GM20000 (cell line): Measurements from ENCODE around the gene ATG101.

Source experiments
- DNase-seq: peaks from one replicate; pipeline ENCODE4 v3.0.0; 2012; ENCODE audit warnings: low spot score
- TF ChIP-seq, protein P1 (sequence below): IDR thresholded peaks from 2 replicates; pipeline ENCODE4 v1.5.1; 2012; ENCODE audit warnings: mild to moderate bottlenecking, control low read depth; ENCODE audit errors: extremely low read depth, missing control alignments

Gene ATG101

GRCh38 chr12:52062167-52063081, 7.4 kb upstream of the ATG101 start:
- TF ChIP-seq, protein P1, sequence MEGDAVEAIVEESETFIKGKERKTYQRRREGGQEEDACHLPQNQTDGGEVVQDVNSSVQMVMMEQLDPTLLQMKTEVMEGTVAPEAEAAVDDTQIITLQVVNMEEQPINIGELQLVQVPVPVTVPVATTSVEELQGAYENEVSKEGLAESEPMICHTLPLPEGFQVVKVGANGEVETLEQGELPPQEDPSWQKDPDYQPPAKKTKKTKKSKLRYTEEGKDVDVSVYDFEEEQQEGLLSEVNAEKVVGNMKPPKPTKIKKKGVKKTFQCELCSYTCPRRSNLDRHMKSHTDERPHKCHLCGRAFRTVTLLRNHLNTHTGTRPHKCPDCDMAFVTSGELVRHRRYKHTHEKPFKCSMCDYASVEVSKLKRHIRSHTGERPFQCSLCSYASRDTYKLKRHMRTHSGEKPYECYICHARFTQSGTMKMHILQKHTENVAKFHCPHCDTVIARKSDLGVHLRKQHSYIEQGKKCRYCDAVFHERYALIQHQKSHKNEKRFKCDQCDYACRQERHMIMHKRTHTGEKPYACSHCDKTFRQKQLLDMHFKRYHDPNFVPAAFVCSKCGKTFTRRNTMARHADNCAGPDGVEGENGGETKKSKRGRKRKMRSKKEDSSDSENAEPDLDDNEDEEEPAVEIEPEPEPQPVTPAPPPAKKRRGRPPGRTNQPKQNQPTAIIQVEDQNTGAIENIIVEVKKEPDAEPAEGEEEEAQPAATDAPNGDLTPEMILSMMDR: no peak
- DNase-seq: no peak

GRCh38 chr12:52063082-52063924, 6.5 kb upstream of the ATG101 start:
- TF ChIP-seq, protein P1: no peak
- DNase-seq: no peak

GRCh38 chr12:52063981-52064649, 5.7 kb upstream of the ATG101 start:
- TF ChIP-seq, protein P1: no peak
- DNase-seq: no peak

DNA sequence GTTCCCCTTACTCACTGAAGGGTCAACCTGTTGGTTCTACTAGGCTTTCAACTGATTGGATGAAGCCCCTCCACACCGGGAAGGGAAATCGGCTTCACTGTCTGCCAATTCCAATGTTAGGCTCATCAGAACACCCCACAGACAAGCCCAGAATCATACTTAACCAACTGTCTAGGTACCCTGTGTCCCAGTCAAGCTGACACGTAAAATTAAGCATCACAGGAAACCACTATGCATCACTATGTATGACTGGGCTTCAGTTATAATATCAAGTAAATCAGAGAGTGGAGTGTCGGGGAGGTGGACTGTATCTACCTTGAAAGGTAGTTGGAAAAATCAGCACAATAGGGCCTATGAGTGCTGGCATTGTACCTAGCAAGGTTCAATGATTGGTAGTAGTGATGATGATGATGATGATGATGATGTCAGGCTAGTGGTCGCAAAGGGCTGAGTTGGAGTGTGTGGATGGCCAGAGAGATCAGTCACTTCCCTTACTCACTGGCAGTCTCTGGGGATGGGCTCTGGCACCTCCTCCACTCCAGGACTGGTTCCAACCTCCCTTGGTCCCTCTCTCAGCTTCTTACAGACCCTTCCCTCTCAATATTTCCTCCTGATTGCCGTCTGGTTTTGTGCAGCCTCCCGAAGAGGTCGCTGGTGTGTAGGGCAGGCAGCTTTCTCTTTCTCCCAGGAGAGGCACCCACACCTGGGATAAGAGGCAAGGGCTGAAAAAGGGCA, 3.3 kb upstream of the ATG101 start:
- no peak for DNase-seq
- TF ChIP-seq, protein P1: no peak

DNA sequence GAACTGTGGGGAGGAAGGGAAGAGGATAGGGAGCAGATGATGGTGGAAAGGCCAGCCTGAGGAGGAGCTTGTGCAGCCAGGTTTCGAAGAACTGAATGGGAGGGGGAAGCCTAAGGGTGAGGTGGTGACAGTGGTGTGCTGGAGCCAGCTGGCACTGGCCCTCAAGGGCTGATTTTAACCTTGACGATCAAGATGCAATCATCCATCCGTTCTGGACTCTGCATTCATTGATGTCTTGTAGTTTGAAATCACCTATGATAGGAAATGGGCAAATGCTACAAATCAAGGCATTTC, 2.8 kb upstream of the ATG101 start:
- TF ChIP-seq, protein P1: no peak
- no peak for DNase-seq

- TF ChIP-seq, protein P1: no peak
- DNase-seq: no peak
Measured at GRCh38 chr12:52070185-52070925, 577 bp downstream of the ATG101 start.
